AG10803 (cell line): ENCODE measurements around the gene SGF29.
"Not testable (repeated sequence)": the region's sequence is repeated elsewhere in the genome, so short reads cannot be mapped to it uniquely, and the experiment has no call there.

ENCODE experiments used
- DNase-seq: peaks from one replicate; pipeline ENCODE4 v3.0.0; 2010; ENCODE audit warnings: low read depth
- H3K4me3 ChIP-seq: 2 replicates; pipeline ENCODE4 v1.5.1; 2011; ENCODE audit warnings: mild to moderate bottlenecking, low read length, control low read depth
- CTCF ChIP-seq: conservative IDR thresholded peaks from 2 replicates; pipeline ENCODE4 v1.5.1; 2011; ENCODE audit warnings: mild to moderate bottlenecking, low read length, control low read depth, inconsistent platforms

The SGF29 gene

GRCh38 chr16:28544998-28545397 lies 8.7 kb upstream of the SGF29 start:
- H3K4me3 ChIP-seq, result no peak overlapping the region
- DNase-seq, result no peak

GRCh38 chr16:28545964-28546363 lies 7.8 kb upstream of the SGF29 start:
- not testable (repeated sequence) for DNase-seq, H3K4me3 ChIP-seq

More at GRCh38 chr16:28544998-28545397, 8.7 kb upstream of the SGF29 start:
- no peak for TF ChIP-seq CTCF

DNA sequence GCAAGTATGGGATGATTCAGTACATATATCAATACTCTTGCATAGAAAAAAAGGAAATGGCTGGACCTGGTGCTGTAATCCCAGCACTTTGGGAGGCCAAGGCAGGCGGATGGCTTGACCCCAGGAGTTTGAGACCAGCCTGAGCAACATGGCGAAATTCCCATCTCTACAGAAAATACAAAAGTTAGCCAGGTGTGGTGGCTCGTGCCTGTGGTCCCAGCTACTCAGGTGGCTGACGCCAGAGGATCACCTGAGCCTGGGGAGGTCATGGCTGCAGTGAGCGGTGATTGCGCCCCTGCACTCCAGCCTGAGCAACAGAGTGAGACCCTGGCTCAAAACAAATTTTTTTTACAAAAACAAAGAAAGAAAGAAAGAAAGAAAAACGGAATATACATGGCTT lies 7.1 kb upstream of the SGF29 start:
- no peak overlapping the region for H3K4me3 ChIP-seq
- no peak for TF ChIP-seq CTCF
- DNase-seq, result no peak

- TF ChIP-seq CTCF, result no peak
- no peak overlapping the region for H3K4me3 ChIP-seq
- DNase-seq, result no peak
Measured at GRCh38 chr16:28548306-28548802, 5.4 kb upstream of the SGF29 start.

DNA sequence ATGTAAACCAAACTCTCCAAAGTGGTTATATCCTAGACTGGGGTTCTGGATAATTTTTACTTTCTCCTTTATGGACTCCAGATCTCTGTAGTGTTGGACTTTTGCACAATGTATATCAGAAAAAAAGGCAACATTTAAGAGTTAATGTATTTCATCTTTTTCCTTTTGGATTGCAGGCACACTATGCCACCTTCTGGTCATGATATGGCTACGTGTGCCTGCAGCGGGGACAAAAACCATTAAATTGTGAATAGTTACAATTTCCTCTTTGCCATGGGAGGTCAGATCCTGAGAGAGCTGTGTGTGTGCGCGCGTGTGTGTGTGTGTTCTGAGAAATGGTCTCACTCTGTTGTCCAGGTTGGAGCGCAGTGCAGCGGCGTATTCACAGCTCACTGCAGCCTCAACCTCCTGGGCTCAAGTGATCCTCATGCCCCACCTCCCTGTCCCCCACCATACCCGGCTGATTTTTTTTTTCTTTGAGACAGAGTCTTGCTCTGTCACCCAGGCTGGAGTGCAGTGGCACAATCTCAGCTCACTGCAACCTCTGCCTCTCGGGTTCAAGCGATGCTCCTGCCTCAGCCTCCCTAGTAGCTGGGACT lies 4.3 kb upstream of the SGF29 start:
- H3K4me3 ChIP-seq, result no peak overlapping the region
- peak; percentile 47 for DNase-seq
- TF ChIP-seq CTCF, result peak; percentile 63

DNA sequence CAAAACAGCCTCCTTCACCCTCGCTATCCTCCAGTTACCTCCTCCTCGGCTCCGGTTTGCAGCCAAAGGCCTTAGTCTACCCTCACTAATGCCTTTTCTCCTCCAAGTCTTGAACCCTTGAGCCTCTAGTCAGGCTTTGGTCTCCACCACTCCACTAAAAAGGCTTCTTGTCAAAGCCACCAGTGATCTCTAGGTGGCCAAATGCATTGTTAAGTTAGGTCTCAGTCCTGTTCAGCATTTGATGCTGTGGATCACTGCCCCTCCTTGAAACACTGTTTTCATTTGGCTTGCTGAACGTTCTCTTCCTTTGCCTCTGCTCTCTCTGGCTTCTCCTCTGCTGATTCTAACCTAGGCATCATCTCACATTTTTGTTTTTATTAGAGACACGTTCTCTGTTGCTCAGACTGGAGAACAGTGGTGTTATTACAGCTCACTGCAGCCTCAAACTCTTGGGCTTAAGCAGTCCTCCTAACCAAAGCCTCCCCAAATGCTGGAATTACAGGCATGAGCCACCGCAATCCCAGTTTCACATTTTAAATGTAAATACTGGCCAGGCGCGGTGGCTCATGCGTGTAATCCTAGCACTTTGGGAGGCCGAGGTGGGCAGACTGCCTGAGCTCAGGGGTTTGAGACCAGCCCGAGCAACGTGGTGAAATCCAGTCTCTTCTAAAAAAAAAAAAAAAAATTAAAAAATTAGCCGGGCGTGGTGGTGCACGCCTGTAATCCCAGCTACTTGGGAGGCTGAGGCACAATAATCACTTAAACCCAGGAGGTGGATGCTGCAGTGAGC lies 1.1 kb downstream of the SGF29 start:
- peak overlapping the region; percentile 67 for H3K4me3 ChIP-seq
- no peak for DNase-seq
- no peak for TF ChIP-seq CTCF

DNA sequence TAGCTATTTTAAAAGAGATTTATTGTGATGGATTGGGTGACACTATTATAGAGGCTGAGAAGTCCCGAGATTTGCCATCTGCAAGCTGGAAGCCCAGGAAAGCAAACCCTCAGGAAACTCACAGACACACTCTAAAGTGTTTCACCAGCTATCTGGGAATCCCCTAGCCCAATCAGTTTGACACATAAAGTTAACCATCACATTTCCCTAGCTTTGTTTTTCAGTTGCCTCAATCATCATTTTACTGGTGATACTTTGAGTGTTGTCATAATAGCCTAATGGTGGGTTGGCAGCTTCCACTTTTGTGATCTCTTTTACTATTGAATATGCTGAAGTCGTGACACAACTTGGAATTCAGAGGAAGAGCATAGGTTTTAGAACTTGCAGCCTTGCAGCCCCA lies 1.8 kb downstream of the SGF29 start:
- no peak for DNase-seq
- H3K4me3 ChIP-seq, result no peak overlapping the region

More for the DNA sequence above, 1.8 kb downstream of the SGF29 start:
- no peak for TF ChIP-seq CTCF
